Epithelial cell of proximal tubule (primary cell): ENCODE measurements around the gene IGF2BP3. TPM values are rescaled to one million over a fixed set of nuclear protein-coding genes. Genes with fewer than 3 reads are reported as not detected.

Experiments used
- DNase-seq: peaks from one replicate; pipeline ENCODE4 v3.0.0-alpha.2; 2011; ENCODE audit warnings: low read depth
- H3K4me3 ChIP-seq: 2 replicates; pipeline ENCODE4 v1.5.1; 2011; ENCODE audit warnings: low read depth, mild to moderate bottlenecking, low read length
- total RNA-seq: library from RNA; depleted of rRNA; stranded (reverse); fragments of >200 nt; gene quantifications from 2 replicates; pipeline ENCODE4 v1.2.3, GENCODE V29; 2015
- TF ChIP-seq, protein P1 (sequence below): conservative IDR thresholded peaks from 2 replicates; pipeline ENCODE4 v1.5.1; 2012; ENCODE audit warnings: low read depth, mild to moderate bottlenecking, low read length

IGF2BP3 gene
- total RNA-seq, 1 donor from 2014 or later: 42.4 TPM

GRCh38 chr7:23378996-23379395 lies 91.3 kb downstream of the IGF2BP3 start:
- no peak for DNase-seq

GRCh38 chr7:23377134-23377533 lies 93.2 kb downstream of the IGF2BP3 start:
- DNase-seq: no peak
- TF ChIP-seq, protein P1, sequence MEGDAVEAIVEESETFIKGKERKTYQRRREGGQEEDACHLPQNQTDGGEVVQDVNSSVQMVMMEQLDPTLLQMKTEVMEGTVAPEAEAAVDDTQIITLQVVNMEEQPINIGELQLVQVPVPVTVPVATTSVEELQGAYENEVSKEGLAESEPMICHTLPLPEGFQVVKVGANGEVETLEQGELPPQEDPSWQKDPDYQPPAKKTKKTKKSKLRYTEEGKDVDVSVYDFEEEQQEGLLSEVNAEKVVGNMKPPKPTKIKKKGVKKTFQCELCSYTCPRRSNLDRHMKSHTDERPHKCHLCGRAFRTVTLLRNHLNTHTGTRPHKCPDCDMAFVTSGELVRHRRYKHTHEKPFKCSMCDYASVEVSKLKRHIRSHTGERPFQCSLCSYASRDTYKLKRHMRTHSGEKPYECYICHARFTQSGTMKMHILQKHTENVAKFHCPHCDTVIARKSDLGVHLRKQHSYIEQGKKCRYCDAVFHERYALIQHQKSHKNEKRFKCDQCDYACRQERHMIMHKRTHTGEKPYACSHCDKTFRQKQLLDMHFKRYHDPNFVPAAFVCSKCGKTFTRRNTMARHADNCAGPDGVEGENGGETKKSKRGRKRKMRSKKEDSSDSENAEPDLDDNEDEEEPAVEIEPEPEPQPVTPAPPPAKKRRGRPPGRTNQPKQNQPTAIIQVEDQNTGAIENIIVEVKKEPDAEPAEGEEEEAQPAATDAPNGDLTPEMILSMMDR: no peak

More at GRCh38 chr7:23378996-23379395, 91.3 kb downstream of the IGF2BP3 start:
- TF ChIP-seq, protein P1: no peak
- H3K4me3 ChIP-seq: no peak overlapping the region

DNA sequence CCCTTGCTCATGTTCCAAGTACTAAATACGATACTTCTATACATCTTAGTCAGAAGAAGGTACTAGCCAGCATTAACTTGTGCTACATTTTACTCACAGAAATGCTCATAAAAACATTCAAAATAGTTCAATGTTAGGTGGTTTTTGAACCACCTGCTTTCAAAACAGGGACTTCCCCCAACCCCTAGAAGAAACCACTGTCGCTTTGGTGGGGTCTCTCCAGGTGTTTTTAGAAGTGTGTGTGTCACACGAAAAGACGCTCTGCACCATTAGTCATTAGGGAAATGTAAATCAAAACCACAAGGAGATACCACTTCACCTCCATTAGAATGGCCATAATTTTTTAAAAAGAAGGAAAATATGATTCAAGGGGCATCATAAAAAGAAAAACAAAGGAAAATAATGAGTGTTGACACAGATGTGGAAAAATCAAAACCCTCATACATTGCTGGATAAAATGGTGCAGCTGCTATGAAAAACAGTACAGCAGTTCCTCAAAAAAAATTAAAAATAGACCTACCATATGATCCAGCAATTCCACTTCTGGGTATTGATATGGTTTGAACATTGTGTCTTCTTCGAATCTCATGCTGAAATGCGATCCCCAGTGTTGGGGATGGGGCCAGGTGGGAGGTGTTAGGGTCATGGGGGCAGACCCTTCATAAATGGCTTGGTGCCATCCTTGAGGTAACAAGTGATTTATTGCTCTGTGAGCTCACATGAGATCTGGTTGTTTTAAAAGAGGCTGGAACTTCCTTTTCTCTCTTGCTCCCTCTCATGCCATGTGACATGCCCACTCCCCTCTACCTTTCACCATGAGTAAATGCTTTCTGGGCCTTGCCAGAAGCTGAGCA lies 96.9 kb downstream of the IGF2BP3 start:
- DNase-seq: no peak
- TF ChIP-seq, protein P1: no peak
- H3K4me3 ChIP-seq: no peak overlapping the region

More at GRCh38 chr7:23377134-23377533, 93.2 kb downstream of the IGF2BP3 start:
- no peak overlapping the region for H3K4me3 ChIP-seq

DNA sequence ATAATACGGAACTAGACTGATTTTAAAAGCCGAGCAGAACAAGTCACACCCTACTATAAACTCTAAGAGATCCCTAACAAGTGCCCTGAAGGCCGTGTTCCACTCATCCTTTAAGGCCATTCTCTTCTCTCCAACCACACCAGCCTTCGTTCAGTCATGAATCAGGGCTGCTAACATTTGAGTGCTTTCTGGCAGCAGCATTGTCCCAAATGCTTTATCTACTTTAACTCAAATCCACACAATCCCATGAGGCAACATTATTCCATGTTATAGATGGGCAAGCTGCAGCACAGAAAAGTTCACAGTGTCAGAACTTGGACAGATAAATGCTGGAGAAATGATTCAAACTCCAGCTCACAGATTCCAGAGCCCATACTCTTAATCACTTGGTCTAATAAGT lies 97.7 kb downstream of the IGF2BP3 start:
- TF ChIP-seq, protein P1: no peak
- no peak overlapping the region for H3K4me3 ChIP-seq
- no peak for DNase-seq

- TF ChIP-seq, protein P1: no peak
- H3K4me3 ChIP-seq: no peak overlapping the region
- no peak for DNase-seq
These were observed 98.6 kb downstream of the IGF2BP3 start for GRCh38 chr7:23371654-23372053.

GRCh38 chr7:23369695-23370404 lies 100.4 kb downstream of the IGF2BP3 start:
- TF ChIP-seq, protein P1: no peak
- H3K4me3 ChIP-seq: no peak overlapping the region
- no peak for DNase-seq
